Thyroid gland (tissue), 4 donors: ENCODE results near the gene GRIA1.

Experiments used
- POLR2A ChIP-seq, 2 donors: fragments of 450-650 bp; IDR thresholded peaks; one replicate each; pipeline ENCODE4 v1.6.1; 2017; ENCODE audit warnings: antibody characterized with exemption in 2 of 2, mild to moderate bottlenecking in 2 of 2, moderate library complexity in 1 of 2
- TF ChIP-seq, protein P1 (sequence below), 6 experiments: fragments of 200-600 bp in 3 of 6; fragments of 450-650 bp in 3 of 6; sonication (generic) in 3 of 6; IDR thresholded peaks; one replicate each; pipeline ENCODE4 v1.5.1; 2016 to 2019; ENCODE audit warnings: antibody characterized with exemption in 6 of 6, mild to moderate bottlenecking in 2 of 6, inconsistent platforms in 1 of 6, moderate library complexity in 1 of 6

DNA sequence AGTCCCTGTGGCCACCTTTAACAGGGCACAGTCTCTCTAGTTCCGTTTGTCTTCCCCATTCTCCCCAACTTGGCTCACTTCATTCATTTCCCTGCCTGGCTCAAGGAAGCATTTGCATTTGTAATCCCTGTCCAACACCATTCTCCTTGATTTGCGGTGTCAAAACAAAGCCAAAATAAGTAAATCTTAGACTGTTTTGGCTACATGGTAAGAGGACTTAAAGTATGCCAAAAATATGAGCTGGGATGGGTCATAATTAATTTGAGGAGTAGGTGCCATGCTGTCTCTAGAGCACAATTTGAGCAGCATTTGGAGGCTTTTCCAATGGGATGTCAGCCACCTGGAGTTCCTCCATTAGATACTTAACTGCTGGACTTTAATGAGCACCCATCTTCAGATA lies 3.7 kb upstream of the GRIA1 start:
- no peak for TF ChIP-seq POLR2A (IDR thresholded peaks at IDR 0.05)
- TF ChIP-seq, protein P1, sequence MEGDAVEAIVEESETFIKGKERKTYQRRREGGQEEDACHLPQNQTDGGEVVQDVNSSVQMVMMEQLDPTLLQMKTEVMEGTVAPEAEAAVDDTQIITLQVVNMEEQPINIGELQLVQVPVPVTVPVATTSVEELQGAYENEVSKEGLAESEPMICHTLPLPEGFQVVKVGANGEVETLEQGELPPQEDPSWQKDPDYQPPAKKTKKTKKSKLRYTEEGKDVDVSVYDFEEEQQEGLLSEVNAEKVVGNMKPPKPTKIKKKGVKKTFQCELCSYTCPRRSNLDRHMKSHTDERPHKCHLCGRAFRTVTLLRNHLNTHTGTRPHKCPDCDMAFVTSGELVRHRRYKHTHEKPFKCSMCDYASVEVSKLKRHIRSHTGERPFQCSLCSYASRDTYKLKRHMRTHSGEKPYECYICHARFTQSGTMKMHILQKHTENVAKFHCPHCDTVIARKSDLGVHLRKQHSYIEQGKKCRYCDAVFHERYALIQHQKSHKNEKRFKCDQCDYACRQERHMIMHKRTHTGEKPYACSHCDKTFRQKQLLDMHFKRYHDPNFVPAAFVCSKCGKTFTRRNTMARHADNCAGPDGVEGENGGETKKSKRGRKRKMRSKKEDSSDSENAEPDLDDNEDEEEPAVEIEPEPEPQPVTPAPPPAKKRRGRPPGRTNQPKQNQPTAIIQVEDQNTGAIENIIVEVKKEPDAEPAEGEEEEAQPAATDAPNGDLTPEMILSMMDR (IDR thresholded peaks at IDR 0.05): no peak
